Measurements from ENCODE around the gene KRT71.

Gene KRT71

GRCh38 chr12:52519387-52519703 is 33.6 kb downstream of the KRT71 start:
- Histone ChIP-seq H3K4me3 (ENCODE audit: severe bottlenecking) (peak overlapping the region; percentile 79), H3K4me1 (ENCODE audit: insufficient read depth, poor library complexity, severe bottlenecking) (peaks cover 48% of the 10 kb centered on the region), H3K27ac (ENCODE audit: poor library complexity, severe bottlenecking) (peak overlapping the region; percentile 99), H3K9me3 (ENCODE audit: severe bottlenecking) (no peaks in the 10 kb centered on the region), H3K36me3 (ENCODE audit: low read depth) (peaks cover 58% of the 10 kb centered on the region), H3K27me3 (ENCODE audit: insufficient read depth, poor library complexity, severe bottlenecking) (no peaks in the 10 kb centered on the region)
- no peak for DNase-seq (ENCODE audit: low spot score)
- ATAC-seq (ENCODE audit: low read depth): no peak
- no peak for TF ChIP-seq CTCF (IDR thresholded peaks at IDR 0.05; ENCODE audit: poor library complexity, severe bottlenecking)

GRCh38 chr12:52518574-52519386 is 34.2 kb downstream of the KRT71 start:
- no peak for DNase-seq (ENCODE audit: low spot score)
- TF ChIP-seq CTCF (IDR thresholded peaks at IDR 0.05; ENCODE audit: poor library complexity, severe bottlenecking): no peak
- ATAC-seq (ENCODE audit: low read depth): no peak
- peak overlapping the region; percentile 79 for H3K4me3 ChIP-seq (ENCODE audit: severe bottlenecking)
- H3K27me3 ChIP-seq (ENCODE audit: insufficient read depth, poor library complexity, severe bottlenecking): no peaks in the 10 kb centered on the region
- peaks cover 61% of the 10 kb centered on the region for H3K36me3 ChIP-seq (ENCODE audit: low read depth)
- peak overlapping the region; percentile 99 for H3K27ac ChIP-seq (ENCODE audit: poor library complexity, severe bottlenecking)
- peaks cover 42% of the 10 kb centered on the region for H3K4me1 ChIP-seq (ENCODE audit: insufficient read depth, poor library complexity, severe bottlenecking)
- H3K9me3 ChIP-seq (ENCODE audit: severe bottlenecking): no peaks in the 10 kb centered on the region

GRCh38 chr12:52517888-52518287 is 35.1 kb downstream of the KRT71 start:
- no peak for DNase-seq (ENCODE audit: low spot score)
- Histone ChIP-seq H3K36me3 (ENCODE audit: low read depth) (peaks cover 61% of the 10 kb centered on the region), H3K4me3 (ENCODE audit: severe bottlenecking) (peak overlapping the region; percentile 79), H3K9me3 (ENCODE audit: severe bottlenecking) (no peaks in the 10 kb centered on the region), H3K27ac (ENCODE audit: poor library complexity, severe bottlenecking) (peak overlapping the region; percentile 99), H3K27me3 (ENCODE audit: insufficient read depth, poor library complexity, severe bottlenecking) (no peaks in the 10 kb centered on the region), H3K4me1 (ENCODE audit: insufficient read depth, poor library complexity, severe bottlenecking) (peaks cover 33% of the 10 kb centered on the region)
- no peak for TF ChIP-seq CTCF (IDR thresholded peaks at IDR 0.05; ENCODE audit: poor library complexity, severe bottlenecking)
- ATAC-seq (ENCODE audit: low read depth): no peak

- DNase-seq (ENCODE audit: low spot score) (no peak), ATAC-seq (ENCODE audit: low read depth) (no peak)
- Histone ChIP-seq H3K4me1 (ENCODE audit: insufficient read depth, poor library complexity, severe bottlenecking) (peaks cover 26% of the 10 kb centered on the region), H3K9me3 (ENCODE audit: severe bottlenecking) (no peaks in the 10 kb centered on the region), H3K27ac (ENCODE audit: poor library complexity, severe bottlenecking) (peak overlapping the region; percentile 99), H3K36me3 (ENCODE audit: low read depth) (peaks cover 61% of the 10 kb centered on the region), H3K27me3 (ENCODE audit: insufficient read depth, poor library complexity, severe bottlenecking) (no peaks in the 10 kb centered on the region), H3K4me3 (ENCODE audit: severe bottlenecking) (peak overlapping the region; percentile 79)
- no peak for TF ChIP-seq CTCF (IDR thresholded peaks at IDR 0.05; ENCODE audit: poor library complexity, severe bottlenecking)
These were observed 35.7 kb downstream of the KRT71 start for GRCh38 chr12:52517005-52517835.
